Limb (tissue), 2 donors: Measurements from ENCODE around the gene ARL4D.
"Not testable (repeated sequence)": the region's sequence is repeated elsewhere in the genome, so short reads cannot be mapped to it uniquely, and the experiment has no call there.

ENCODE experiments used
- DNase-seq, 2 donors: peaks; one replicate each; pipeline ENCODE4 v3.0.0-alpha.2; 2016; ENCODE audit errors: extremely low spot score in 2 of 2

Gene ARL4D

DNA sequence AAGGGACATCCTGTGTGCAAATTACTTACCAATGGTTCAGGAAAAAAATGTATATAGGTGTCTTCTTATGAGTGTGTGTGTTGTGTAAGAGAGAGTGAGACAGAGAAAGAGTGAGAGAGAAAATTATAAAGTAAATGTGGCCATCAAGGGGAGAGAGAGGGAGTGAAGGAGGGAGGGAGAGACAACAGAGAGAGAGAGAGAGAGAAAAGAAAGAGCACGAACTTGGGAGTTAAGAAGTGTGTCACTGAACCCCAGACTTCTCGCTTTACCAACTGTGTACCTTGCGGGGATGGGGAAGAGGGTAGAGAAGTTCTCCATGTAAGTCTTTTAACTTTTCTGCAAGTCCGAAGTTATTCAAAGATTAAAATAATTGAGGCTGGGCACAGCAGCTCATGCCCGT, 28.8 kb upstream of the ARL4D start:
- no peak for DNase-seq

DNA sequence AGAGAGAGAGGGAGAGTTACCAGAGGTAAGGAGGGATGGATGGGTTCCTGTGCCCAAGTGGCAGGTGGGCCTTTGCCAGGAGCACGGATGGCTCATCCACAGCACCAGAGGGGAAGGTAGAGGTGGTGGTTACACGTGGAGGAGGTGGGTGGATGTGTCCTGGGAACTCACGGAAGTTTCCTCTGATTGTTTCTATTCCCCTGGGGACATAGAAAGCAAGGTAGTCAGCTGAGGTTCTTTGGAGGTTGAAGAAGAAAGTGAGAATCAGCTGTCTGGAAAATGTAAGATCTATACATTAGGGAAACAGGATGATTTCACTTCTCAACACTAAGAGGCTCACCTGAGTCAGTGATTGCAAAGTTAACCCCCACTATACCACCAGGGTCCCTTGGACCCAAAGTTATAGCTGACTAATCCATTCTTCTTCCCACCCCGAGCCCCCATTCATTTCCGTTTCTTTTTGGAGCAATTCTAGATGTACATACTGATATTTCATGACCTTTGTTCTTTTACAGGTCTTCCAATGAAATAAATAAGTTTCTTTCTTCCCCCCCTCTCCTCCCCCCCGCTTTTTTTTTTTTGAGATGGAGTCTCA, 27.5 kb upstream of the ARL4D start:
- no peak for DNase-seq

DNA sequence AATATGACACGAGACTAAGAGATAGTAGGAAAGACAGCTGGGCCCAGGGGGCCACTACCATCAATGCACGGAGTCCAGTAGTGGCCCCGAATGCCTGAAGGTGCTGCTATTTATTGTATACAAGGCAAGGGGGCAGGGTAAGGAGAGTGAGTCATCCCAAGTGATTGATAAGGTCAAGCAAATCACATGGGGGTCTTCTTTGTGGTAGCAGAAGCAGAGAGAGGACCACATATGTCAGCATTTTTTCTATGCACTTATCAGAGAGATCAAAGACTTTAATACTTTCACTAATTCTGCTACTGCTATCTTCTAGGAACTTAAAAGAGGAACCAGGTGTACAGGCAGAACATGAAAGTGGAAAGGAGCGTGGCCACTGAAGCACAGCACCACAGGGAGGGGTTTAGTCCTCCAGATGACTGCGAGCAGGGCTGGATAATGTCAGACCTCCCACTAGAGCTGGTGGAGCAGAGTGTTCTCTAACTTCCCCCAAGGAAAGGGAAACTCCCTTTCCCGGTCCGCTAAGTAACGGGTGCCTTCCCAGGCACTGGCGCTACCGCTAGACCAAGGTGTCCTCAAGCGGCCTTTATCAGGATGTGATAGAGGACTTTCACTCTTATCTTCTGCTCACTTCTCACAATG, 26.4 kb upstream of the ARL4D start:
- no peak for DNase-seq

DNA sequence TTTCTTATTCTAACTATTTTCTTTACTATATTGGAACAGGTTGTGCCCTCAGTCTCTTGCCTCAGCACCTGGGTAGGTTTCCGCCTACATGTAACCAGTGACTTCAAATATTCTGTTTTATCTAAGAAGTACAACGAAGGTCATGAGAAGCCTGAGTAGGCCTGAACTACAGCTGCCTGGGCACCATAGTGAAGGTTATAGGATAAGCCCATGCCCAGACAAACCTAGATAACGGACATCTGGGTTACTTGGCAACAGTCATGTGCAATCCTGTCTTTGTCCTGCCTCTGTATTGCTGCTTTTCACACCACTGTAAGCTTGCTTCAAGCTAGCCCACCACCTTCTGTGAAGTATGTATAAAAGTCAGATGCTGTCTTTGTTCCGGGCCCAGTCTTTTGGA, 25.4 kb upstream of the ARL4D start:
- DNase-seq = no peak

GRCh38 chr17:43375915-43376314, 22.9 kb upstream of the ARL4D start:
- DNase-seq = not testable (repeated sequence)

DNA sequence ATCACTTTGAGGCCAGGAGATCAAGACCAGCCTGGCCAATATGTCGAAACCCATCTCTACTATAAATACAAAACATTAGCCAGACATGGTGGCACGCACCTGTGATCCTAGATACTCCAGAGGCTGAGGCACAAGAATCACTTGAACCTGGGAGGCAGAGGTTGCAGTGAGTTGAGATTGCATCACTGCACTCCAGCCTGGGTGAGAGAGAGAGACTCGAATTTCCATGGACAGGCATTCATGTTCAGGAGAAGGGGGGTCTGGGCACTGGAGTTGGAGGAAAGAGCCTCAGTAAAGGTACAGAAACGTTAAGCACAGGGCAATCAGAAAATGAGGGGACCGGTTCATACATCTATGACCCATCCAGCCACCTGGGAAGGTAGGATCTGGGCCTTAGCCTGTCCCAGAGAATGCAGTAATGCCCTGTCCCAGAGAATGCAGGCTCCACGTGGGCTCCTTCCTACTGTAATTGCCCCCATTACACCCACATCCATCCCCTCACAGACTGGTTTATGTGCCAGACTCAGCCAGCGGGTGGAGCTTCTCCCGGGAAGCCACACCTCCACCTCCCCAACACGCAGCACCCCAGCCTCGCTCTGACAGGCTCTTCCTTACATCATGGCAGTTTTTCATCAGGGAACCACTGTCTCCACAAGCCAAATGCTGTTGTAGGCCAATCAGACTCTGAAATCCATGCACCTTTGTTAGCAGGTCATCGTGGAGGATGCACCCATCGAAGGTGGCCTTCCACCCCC, 21.6 kb upstream of the ARL4D start:
- no peak for DNase-seq

GRCh38 chr17:43378766-43379165, 20.0 kb upstream of the ARL4D start:
- DNase-seq = no peak

- no peak for DNase-seq
These were observed 18.5 kb upstream of the ARL4D start for GRCh38 chr17:43380307-43380706.

- no peak for DNase-seq
These were observed 17.6 kb upstream of the ARL4D start for GRCh38 chr17:43381204-43381603.

DNA sequence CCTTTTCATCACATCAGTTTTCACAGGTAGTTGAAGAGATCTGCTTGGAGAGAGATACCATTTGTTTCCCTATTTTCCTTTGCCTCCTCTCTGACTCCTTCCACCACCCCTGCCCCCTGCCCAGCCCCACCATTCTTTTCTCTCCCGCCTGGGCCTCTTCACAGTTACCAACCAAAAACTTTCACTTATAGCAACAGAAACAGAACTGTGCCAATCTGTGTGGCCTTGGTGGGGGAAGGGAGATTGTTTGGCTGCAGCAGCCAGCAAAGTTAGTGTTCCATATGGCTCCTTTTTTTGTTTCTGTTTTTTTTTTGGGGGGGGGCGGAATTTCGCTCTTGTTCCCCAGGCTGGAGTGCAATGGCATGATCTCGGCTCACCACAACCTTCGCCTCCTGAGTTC, 17.2 kb upstream of the ARL4D start:
- DNase-seq = no peak

- no peak for DNase-seq
These were observed 16.0 kb upstream of the ARL4D start for GRCh38 chr17:43382776-43383175.

DNA sequence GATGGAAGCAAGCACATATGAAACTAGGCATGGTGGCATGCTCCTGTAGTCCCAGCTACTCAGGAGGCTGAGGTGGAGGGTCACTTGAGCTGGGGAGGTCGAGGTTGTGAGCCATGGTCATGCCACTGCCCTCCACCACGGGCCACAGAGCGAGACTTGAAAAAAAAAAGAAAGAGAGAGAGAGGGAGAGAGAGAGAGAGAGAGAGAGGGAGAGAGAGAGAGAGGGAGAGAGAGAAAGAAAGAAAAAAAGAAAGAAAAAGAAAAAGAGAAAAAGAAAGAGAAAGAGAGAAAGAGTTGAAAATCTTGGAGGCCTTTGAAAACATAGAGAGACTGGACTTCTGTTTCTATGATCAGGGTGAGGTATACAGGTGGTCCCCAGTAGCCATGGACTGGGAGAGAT, 15.4 kb upstream of the ARL4D start:
- DNase-seq = no peak

- no peak for DNase-seq
These were observed 14.8 kb upstream of the ARL4D start for GRCh38 chr17:43383826-43384475.

DNA sequence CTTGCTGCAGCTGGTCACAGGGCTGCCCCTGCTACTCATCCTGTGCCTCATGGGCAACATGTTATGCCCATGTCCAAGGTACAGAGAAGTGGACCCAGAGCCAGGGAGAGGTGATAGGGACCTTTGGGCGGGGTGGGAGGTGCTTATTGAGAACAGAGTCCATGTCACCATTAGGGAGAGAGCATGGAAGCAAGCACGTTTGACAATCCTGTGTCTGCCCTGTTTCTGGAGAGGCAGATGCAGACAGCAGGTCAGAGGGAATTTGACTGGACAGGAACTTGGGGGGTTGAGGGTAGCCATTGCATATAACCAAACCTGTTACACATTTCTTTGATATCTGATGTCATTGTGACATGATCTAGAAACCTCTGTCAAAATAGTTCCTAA, 14.3 kb upstream of the ARL4D start:
- no peak for DNase-seq

DNA sequence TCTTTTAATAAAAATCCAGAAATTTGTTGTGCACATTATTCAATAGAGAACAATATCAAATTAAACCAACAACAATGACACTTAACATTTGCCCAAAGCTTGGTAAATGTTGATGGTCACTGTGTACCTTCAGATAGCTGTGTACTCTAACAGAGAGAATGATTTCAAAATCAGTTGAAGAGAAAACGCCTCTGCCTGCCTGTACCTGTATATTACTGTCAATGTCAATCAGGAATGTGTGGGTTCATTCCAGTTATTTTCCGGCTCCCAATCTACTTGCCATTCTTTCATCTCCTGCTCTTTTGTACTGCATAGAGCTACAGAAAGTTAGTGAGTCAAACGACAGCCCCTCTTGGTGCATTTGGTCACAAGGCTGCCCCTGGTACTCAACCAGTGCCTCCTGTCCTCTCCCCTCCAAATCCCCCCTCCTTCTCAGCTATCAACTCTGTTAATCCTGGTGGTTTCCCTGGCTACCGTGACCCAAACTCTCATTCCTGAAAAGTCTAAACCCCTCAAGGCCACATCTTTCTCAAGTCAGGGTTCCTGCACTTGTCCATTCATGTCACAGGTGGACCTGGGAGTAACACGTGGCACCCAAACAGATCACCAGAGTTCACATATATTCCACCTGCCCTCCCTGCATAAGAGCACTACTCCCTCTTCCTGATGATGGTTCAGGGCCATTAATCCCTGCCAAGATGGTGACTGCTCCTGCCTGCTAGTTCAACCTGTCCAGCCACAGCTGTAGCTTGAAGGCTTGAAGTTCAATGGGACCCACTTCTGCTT, 13.6 kb upstream of the ARL4D start:
- no peak for DNase-seq

DNA sequence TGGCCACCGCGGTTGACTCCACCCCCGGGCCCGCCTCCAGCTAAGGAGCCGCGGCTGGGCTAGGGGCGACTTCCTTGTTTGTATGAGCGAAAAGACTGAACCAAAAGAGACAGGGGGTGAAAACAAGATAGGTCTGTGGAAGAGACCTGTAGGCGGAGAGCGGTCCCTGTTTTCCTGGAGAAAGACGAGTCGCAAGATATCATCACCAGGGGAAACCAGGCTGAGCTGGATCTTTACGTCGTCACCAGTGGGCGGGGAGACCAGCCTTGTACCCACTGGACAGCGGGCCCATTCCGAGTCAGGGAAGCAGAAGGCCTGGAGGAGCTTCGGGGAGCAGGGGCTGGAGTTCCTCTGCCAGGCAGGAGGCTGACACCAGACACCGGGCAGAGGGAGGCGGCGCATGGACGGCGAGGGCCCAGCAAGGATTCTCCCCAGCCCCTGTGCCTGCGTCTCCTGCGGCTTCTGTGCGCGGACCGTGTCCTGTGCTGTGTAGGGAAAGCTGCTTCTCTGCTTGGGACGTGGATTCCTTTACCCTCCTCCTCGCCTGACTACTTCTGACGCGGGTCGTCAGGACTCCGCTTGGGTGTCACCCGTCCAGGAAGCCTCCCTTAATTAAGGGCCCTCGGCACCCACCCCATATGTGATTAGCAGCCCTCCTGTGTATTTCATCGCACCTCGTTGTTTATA, 10.3 kb upstream of the ARL4D start:
- peak; percentile 87 to 95 for DNase-seq

DNA sequence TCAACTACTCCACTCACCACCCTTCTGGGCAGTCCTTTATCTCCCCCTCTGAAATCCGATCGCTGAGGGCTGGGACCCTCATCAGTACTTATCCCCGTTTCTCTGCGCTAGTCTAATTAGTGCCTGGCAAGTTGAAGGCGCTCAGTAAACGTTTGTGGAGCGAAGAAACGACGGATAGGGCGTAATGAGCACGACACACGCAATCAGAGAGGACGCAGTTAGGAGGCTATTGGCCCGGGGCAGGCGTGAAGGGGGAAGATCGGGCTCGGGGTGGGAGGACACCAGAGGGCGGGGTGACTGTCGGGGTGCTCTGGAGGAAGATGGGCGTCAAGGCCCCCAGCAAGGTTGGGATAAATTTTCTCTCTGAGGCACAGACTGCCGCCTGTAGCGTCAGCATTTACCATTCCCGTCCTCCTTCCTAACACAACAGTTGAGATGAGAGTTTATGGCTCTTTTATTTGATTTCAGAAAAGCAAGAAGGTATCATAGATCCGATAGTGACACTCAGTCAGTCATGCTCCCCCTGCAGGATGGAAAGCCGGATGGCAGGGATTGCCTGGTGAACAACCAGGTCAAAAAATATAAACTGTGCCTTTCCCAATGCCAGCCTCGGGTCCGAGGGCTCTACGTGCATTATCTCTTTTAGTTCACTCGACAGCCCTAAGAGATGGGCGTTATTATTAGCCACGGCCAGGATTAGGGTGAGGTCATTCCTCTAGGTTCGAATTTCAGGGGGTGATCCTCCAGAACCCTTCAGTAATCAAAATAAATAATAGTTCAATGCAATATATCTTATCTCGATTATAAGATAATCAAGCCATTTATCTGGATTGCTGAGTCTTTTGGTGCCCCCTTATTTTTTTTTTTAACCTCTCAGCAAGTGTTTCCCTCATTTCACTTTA, 9.5 kb upstream of the ARL4D start:
- peak; percentile 83 to 91 for DNase-seq

- no peak for DNase-seq
These were observed 6.4 kb upstream of the ARL4D start for GRCh38 chr17:43392397-43392796.

- peak; percentile 90 to 93 for DNase-seq
These were observed 4.8 kb upstream of the ARL4D start for GRCh38 chr17:43393944-43394482.

GRCh38 chr17:43394696-43395095, 4.1 kb upstream of the ARL4D start:
- not testable (repeated sequence) for DNase-seq
